ENCODE data around the gene DCAF8L1. TPM values are rescaled to one million over a fixed set of nuclear protein-coding genes. Genes with fewer than 3 reads are reported as not detected.

The DCAF8L1 gene
- total RNA-seq = not detected in 2 replicates

DNA sequence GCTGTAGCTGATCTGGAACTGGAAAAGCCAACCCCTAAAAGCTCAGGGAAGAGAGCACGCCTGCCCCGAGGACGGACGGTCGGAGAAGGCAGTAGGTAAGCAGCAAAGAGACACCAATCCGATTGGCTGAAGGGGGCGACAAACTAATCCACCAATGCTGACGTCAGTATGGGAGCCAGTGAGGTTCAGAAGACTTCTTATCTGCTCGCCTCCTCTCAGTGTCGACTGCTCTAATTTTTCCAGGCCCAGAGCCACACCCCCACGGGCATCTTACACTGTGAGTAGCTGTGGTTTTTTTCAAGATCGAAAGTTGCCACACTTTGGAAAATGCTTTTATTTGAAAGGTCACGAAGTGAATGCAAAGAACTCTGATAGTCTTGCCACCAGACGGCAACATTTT is at the start of gene DCAF8L1:
DCAF8L1 (minus strand) TSS at position 101 of the 400 bp plus-strand sequence. CDS start 115 bp downstream, outside the sequence.

Other genes starting within 250 kb of the DCAF8L1 start
- gene MAGEB10, start 173.5 kb downstream of the DCAF8L1 start, total RNA-seq = not detected in 2 replicates